A673 (cell line): Measurements from ENCODE around the gene DYNLRB2.
A peak's percentile ranks its signal among the peaks of the same experiment; 100 is the strongest.

Experiments
- CTCF ChIP-seq: fragments of 300-800, 200-600 bp; sonication (generic); conservative IDR thresholded peaks from 2 replicates; pipeline ENCODE4 v1.5.1; 2017; ENCODE audit warnings: low read depth, mild to moderate bottlenecking, antibody characterized with exemption, low read length, moderate library complexity, mixed read lengths
- EZH2 ChIP-seq: fragments of 200-600 bp; sonication (generic); IDR thresholded peaks from 2 replicates; pipeline ENCODE4 v1.6.1; 2017; ENCODE audit warnings: borderline replicate concordance, low read depth, mild to moderate bottlenecking, mixed read lengths, antibody characterized with exemption, low read length; ENCODE audit not compliant: poor library complexity, severe bottlenecking

- peak; percentile 86 for TF ChIP-seq CTCF
- no peak for TF ChIP-seq EZH2
These were observed 14.3 kb upstream of the DYNLRB2 start for GRCh38 chr16:80526418-80527061.
